GM21619 (cell line): ENCODE results near the gene S100A6.

Experiments
- ATAC-seq: cut with Tn5 transposase; IDR thresholded peaks from one replicate; pipeline ENCODE4 v1.9.1; 2021; ENCODE audit not compliant: unreplicated experiment

Gene S100A6

DNA sequence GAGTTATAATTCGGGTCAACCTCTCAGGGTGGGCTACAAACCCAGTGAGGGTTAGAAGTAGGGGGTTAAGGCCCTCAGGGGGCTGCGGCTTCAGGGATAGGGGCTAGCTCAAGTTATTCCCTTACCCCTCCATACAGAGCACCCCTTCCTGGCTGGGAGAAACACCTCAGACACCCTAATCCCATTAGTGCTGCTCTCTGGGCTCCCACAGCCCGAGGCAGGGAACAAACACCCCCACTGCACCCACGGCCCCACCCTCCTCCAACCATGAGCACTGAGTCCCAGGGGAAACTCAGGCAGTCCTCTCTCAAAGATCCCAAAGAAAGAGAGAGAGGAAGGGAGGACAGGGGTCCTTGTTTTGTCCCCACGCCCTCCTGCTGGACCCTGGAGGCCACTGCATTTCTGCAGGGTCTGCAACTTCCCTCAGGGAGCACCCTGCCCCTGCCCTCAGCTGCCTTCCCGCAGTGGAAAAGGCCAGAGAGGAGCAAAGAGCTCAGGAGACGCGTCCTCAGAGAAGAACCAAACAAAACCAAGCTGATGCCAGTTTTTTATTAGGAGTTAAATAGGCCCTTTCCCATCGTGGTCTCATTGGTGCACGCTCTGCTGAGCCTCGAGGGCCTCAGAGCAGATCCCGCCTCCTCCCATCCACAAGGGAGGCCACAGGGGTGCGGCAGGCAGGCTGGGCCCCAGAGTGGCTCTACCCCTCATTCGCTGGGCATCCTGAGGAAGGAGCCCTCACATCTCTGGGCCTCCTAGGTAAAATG lies 11.2 kb upstream of the S100A6 start:
- no peak for ATAC-seq

DNA sequence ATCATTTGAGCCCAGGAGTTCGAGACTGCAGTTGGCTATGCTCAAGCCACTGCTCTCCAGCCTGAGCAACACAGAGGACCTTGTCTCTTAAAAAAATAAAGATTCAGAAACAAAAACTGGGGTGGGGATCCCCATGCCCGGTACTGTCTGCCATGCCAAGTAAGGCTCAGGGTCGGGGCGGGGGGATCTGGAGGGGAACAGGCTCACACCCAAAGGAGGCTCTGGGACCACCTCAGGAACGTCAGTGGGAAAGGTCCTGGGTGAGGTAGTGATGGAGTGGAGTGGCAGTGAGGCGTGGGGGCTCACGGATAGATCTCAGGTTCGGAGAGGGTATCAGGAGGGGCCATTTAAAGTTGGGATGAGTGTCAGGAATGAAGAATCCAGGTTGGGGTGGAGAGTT lies 10.6 kb upstream of the S100A6 start:
- no peak for ATAC-seq

DNA sequence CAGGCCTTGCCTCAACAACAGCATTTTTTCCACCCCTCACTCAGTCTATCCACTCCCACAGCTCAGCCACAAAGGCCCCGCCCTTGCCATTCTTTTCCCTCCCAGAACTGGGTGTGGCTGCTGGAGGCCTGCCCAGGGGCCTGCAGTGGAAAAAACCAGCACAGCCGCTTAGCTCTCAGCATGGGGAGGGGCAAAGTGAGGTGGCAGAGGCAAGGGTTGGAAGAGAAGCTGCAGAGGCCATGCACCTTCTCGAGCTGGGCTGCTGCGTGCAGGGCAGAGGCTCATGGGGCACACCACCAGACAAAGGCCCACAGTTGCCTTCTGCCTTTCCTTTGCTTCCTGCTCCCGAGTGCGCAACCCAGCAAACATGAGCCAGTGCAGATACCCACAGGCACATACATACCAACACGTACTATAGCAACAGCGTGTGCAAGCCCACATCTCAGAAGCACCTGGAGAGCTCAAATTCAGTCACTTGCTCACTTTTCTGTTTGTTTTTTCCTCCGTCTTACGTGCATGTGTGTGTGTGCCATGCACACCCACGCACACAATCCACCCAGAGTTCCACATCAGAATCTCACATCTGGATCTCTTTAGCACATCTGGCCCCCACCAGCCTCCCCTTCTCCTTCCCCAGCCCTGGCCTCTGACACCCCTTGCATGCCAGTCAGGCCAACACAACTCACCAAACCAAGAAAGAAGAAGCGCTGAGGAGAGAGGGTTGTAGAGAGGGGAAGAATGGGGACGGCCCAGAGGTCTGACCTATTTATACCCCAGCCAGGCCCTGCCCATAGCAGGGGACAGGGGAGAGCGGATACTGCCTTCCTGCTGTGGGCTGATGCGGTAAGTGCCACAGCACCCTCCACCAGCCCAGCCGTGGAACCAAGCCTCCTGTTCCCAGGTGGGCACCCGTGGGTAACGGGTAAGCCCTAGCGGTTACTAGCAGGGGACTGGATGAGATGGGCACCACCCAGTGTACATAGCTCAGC lies 9.6 kb upstream of the S100A6 start, which contains the start of gene S100A4:
Gene S100A4 (minus strand): TSS at position 740 of the 989 bp plus-strand sequence. CDS start 1,012 bp downstream, outside the sequence.
- no peak for ATAC-seq

DNA sequence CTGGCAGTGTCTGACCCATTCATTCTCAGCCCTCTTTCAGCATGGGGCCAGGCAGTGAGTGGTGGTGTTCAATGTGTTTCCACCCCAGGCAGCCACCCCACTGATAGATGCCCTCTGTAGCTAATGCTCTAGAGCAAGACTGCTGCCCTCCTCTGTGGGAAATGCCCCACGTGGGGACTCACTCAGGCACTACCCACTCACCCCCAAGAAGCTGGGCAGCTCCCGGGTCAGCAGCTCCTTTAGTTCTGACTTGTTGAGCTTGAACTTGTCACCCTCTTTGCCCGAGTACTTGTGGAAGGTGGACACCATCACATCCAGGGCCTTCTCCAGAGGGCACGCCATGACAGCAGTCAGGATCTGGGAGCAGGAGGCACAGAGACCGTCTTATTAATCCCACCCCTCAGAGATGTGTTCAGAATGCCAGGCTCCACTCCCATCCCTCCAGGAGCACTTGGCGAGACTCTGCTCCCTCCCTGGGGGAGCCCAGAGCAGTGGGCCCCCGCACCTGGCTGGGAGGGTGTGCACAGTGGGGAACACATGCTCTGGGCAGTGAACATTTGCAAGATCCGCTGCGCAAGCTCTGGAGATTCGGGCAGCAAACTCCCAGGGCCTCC lies 8.8 kb upstream of the S100A6 start:
- ATAC-seq: no peak

DNA sequence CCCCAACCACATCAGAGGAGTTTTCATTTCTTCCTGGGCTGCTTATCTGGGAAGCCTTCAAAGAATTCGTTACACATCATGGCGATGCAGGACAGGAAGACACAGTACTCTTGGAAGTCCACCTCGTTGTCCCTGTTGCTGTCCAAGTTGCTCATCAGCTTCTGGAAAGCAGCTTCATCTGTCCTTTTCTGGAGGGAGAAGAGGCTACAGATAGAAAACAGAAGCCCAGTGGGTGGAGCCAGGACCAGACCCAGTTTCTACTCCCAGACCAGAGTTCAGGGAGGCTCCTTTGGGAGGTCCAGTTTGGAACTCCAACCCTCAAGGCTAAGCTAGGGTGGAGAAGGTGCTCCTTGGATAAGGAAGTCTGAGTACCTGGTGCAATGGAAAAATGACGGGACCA lies 7.9 kb upstream of the S100A6 start:
- ATAC-seq: no peak

DNA sequence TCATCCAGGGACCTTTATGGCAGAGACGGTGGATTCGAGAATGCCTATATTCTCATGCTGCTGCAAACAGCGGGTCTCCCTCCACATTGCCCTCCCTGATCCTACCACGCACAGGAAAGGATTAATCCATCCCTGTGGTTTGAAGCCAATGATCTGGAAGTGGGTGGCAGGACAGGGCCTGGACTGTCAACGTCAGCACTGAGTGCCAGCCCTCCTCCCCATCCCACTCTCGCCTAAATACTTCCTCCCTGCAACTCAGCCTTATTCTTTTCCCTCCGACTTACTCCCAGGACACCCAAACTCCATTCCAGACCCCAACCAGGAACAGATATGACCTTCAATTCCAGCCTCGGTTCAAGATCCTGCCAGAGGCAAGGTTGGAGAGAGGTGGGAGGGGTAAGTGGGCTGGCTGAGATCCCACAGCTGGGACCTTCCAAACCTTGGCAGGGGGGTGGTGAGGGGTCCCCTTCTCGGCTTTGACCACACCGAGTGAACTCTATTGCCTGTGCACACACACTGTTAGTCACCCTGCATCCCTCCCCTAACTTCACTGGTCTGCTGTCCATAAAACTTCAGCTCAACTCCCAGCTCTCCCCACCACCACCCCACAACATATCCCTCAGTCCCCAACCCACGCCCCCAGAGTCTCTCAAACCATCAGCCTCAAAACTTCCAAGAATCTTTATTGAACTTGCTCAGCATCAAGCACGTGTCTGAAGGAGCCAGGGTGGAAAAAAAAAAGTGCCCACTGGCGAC lies 7.3 kb upstream of the S100A6 start:
- ATAC-seq: no peak

DNA sequence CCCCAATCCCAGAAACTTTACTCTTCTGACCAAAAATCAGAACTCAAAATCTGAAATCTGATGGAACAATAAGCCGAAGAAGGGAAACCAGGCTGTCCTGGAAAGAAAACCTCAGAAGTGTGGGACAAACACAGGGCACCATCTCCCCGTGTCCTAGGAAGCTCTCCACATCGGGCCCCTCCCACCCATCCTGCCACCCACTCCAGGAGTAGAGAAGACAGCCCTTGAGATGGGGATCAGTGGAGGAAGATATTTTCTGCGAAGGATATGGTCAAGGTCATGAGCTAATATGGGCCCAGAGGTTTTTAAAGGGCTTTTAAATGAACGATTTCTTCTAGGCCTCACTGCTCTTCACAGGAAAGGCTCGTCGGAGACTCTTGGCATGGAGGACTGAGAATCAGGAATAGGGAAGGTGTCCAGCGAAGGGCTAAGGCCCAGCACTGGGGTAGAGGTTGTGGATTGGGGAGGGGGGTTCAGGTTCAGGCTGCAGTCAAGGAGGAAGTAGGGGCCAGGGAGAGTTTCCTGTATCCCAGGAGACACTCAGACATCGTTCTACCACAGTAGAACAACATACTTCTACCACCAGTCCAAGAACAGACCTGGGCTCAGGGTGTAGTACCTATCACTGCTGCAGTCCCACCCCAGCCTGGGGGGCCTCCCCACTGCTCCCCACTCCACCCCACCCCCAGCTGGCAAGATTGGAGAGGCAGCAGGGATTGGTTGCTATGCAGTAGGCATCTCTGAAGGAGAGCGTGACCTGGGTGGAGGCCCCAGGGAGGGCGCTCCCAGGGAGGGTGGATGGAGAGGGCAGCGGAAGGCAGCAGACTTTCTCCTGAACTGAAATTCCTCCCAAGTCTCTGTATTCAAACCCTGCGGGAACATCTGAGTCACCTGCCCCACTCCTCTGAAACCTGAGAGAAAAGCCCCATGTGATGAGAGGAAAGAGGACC lies 6.1 kb upstream of the S100A6 start:
- ATAC-seq: no peak

DNA sequence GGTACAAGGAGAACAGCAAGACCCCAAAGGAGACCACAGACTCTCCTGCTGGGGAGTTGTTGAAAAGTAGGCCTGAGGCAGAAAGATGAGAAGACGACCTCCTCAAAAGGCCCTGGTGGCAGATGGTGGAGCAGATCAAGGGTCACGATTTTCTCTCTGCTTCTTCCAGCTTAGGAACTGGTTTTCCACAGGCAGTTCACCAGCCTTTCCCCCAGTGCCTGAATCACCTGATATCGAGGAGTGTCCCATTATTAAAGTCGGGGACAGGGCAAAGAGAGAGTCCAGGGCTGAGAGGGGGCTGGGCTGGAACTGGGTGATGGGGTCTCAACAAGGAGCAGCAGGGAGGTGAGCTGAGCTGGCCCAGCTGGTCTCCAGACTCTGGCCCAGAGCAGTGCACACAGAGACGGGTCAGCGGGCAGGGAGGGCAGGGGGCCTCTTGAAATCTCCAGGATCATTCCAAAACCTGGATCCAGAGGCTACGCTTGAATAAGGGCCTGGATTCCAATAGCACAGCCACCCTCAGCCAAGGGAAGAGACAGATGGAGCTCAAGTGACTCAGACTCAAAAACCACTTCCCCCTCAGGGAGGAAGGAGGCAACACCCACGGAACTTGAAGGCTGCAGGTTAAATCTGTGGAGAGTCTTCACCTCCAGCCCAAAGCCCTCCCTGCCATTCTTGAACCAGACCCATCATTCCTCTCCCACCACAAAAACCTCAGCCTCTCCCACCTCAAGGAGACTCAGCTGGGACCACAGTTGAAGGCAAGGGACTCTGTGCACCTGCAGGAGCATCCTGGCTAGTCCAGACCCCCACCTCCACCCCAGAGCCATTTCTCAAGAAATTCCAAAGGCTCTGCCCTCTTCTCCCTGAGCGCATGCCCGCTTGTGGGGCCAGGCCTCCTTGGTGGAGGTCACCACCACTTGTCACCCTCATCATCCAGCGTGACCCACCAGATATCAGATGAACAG lies 4.9 kb upstream of the S100A6 start, which contains the start of gene S100A5:
Gene S100A5 (minus strand): TSS at position 541 of the 968 bp plus-strand sequence. CDS start 743 bp downstream, outside the sequence.
- no peak for ATAC-seq

DNA sequence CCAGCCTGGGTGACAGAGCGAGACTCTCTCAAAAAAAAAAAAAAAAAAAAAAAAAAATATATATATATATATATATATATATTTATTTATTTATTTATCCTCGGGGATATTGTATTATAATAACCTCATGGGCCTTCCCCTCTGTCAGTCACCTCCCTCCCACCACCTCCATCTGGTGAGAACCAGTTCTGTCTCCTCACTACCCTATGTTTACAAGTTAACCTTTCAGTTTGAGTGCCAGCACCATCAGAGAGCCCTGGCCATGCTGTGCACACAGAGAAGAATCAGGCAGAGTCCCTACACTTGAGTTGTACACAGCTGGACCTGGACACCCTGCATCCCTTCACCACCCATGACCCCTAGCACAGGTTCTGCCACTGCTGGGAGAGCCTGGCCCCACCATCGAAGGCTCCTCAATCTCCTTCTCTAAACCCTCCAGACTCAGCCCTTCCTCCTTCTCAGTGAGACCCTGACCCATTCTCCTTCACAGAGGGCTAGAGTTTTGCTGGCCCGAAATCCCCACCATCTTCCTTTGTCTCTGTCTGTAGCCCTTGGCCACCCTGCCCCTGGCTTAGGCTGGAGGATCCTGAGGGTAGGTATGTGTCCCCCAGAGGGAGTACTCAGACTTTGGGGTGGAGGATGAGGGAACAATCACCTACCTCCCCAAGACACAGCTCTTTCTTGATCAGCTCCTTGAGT lies 3.8 kb upstream of the S100A6 start:
- ATAC-seq: no peak

DNA sequence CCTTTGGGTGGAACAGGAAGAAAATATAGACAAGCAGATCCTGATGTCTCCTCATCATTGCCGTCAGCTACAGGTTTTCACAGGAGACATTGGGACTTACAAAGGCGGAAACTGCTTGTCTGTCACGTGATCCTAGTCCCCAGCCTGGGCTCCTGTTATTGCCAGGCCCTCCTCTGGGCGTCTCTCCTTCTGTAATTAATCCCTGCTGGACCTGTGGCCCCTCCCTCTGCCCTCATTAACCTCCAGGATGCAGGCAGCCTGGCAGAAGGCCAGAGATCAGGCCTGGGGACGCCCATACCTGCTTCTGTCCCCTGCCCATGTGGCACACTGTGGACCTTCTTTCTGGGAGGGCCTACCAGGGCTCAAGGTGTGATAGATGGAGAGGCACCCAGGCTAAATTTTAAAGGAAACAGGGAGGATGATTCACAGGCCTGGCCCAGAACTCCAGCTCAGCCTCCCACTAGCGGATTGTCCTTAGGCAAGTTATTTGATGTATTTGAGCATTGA lies 2.6 kb upstream of the S100A6 start:
- ATAC-seq: no peak

DNA sequence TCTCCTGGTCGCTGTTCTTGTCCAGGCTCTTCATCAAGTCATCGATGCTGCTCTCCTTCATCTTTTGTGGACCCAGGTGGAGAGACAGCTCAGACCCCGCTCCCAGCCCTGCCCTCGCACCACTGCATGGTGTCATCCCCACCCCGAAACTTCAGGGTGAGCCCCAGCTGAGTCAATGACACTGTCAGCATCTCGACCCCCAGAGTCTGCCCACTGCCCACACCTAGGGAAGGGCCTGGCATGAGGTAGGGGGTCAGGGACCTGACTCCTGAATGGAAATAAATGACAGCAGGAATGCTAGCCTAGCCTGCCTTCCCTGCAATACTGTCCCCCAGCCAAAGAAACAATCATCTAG lies 1.6 kb upstream of the S100A6 start:
- no peak for ATAC-seq

DNA sequence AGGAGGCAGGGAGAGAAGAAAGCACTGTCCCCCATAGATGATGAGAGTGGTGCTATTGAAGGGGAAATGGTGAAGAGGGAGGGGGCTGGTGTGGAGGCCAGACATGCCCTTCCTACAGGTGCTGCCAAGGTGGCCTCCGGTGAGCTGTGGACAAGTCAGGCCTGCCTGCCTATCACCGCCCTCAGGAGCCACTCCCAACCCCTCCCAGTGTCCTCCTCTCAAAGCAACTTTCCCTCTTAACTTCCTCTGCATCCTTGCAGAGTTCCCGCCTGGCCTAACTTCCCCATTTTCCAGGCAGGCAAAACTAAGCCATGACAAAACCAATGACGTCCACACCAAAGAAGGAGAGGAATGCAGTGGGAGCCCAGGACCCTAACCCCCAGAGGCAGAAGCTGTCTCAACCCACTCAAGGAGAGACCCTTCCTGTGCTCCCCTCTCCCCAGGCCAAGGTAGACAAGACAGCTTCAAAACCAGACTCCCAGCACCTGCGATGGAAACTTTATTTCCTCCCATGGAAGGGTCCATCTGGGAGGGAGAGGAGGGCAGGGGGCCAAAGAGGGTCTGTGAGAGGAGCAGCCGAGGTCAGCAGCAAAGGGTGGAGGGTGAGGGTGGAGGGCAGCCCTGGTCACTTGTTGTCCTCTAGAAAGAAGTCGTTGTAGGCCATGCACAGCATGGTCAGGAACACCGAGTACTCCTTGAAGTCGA lies 1.0 kb upstream of the S100A6 start:
- no peak for ATAC-seq

DNA sequence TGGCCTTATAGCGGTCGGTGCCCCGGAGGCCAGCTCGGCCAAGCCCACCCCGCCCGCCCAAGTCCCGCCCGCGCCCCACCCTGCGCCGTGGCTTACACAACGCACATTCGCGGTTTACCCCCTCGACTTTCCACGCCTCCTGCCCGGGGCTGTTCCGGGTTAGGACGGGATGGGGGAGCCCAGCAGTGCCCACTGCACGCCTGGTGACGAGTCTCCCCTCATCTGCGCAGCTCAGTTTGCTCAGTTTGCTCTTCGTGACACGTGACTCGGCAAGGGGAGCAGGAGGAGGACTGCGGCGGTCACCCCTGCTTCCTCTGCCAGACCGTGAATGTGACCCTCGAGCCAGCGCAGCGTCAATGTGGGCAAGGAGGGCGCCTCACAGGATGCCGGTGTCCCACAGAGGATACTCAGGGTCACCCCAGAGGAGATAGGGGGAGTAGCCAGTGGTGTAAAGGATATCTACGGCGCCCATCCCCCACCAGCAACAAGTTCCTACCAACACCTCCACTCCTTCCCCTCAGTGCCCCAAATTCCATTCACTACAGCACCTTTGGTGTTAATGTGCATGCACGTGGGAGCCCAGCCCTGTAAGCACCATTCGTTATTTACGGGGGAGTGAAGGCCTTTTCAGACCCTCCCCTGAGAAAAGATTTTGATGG lies 350 bp upstream of the S100A6 start:
- ATAC-seq: peak; percentile 52

DNA sequence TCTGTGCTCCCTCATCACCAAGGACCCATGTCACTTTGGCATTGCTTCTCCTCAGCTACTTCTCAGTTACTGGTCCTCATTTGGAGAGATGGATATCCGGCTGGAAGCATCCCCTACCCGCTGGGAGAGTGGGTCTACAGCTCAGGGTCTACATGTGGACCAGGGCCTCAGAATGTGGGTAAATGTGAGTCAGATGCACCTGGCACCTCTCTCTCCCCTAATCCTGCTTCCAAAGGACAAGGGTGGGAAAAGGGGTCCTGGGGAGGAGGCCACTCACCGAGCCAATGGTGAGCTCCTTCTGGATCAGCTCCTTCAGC lies 908 bp downstream of the S100A6 start:
- ATAC-seq: no peak

DNA sequence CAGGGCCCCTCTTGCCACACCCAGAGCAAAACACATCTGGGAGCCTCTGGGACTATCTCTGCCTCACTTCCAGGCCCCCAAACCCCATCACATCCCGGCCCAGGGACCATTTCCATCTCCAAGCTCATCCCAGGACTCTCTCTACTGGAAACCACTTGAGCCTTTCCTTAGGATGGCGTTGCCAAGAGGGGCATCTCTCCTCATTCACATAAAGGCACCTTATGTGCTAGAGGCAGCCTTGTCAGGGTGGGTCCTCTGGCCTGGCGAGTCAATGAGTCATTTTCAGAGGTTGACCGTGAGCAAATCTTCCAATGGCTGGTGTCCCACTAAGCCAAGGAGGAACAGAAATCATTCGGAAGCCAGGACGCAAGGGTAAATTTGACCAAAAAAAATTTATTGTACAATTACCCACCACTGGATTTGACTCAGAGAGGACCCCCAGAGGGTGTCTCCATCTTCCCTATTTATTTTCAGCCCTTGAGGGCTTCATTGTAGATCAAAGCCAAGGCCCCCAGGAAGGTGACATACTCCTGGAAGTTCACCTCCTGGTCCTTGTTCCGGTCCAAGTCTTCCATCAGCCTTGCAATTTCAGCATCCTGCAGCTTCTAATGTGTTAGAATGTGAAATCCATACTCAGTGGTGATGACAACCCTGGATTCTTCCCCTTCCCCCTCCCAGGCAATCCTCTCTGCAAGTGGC lies 1.4 kb downstream of the S100A6 start:
- no peak for ATAC-seq

DNA sequence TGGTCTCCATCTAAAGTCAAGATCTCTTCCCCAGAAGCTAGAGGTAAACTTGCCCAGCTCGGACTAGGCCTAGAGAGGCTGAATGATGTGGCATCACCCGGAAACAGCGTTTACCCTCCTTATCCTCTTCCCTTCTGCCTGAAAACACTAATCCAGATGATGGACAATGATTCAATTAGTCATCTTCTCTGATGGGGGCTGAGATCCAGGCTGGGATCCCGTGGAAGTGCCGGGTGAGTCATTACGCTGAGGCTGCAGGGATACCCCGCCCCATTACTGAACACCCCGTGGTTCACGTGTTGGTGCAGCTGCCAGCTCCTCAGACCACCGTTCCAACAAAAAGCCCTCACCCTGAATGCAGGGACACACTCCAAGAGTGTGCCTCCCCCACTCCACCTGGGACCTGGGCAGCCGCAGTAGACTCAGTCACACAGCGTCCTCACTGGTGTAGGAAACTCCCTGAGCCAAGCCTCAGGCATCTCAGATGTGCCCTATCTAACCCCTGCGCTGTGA lies 2.0 kb downstream of the S100A6 start:
- no peak for ATAC-seq
